ELR (cell line): ENCODE measurements around the gene FAXDC2.
A peak's percentile ranks its signal among the peaks of the same experiment; 100 is the strongest.
"Not testable (repeated sequence)": the region's sequence is repeated elsewhere in the genome, so short reads cannot be mapped to it uniquely, and the experiment has no call there.

Experiments
- DNase-seq: peaks from one replicate; pipeline ENCODE4 v3.0.0-alpha.2; 2015; ENCODE audit warnings: low read depth

The FAXDC2 gene

DNA sequence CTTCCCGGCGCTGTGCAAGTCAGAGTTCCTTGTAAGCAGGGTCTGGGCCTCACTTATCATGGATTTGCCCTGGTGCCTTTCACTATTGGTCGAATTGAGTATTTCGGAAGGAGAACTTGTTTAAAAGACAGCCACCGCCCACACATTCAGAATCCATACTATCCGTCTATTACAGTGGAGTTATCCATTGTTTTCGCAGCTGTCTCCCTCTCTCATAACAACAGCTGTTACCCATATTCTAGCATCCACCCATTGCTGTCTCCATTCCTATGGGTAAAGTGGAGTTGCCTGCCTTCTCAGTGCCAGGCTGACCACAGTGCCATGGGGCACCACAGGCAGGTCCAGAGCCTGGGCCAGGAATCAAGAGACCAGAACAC is 20.2 kb downstream of the FAXDC2 start:
- no peak for DNase-seq

GRCh38 chr5:154829589-154830218 is 20.7 kb downstream of the FAXDC2 start:
- DNase-seq = peak; percentile 61

DNA sequence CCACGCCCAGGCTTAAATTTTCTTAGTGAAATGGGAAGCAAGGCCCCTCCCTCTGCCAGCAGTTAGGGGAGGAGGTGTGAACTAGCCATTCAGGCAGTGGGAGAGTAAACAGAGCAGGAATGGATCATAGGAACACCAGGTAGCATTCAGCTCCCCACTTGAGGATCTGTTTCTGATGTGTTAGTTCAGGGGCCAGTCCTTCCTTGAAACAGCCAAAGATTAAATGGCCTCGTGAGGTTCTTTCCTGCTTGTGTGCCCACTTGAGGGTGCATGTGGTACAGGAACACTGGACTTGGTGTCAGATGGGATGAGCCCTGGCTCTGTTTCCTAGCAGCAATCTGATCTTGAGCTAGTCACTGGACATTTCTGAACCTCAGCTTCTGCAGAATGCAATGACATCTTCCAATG is 21.2 kb downstream of the FAXDC2 start:
- no peak for DNase-seq

DNA sequence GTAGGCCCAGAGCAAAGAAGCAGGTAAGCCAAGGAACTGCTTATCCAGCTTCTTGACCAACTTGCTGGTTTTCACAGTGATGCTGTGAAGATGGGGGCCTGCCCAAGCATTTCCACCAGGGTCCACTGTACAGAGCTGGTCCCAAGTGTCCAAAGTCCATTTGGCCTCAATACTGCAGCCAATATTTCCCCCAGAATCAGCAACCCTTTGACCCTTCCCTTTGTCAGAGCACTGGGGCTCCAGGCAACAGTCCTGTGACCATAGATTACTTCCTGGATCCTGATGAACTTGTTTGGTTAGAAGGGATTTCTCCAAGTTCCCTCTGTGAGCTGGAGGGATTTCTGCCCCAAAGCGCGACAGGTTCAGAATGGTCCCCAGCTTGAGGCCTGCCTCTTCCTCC is 26.3 kb downstream of the FAXDC2 start:
- no peak for DNase-seq

- DNase-seq = no peak
Measured at GRCh38 chr5:154823605-154824004, 26.8 kb downstream of the FAXDC2 start.

- DNase-seq = not testable (repeated sequence)
Measured at GRCh38 chr5:154822896-154823295, 27.5 kb downstream of the FAXDC2 start.

GRCh38 chr5:154820383-154820782 is 30.0 kb downstream of the FAXDC2 start:
- no peak for DNase-seq

GRCh38 chr5:154819546-154819945 is 30.9 kb downstream of the FAXDC2 start:
- DNase-seq = no peak

DNA sequence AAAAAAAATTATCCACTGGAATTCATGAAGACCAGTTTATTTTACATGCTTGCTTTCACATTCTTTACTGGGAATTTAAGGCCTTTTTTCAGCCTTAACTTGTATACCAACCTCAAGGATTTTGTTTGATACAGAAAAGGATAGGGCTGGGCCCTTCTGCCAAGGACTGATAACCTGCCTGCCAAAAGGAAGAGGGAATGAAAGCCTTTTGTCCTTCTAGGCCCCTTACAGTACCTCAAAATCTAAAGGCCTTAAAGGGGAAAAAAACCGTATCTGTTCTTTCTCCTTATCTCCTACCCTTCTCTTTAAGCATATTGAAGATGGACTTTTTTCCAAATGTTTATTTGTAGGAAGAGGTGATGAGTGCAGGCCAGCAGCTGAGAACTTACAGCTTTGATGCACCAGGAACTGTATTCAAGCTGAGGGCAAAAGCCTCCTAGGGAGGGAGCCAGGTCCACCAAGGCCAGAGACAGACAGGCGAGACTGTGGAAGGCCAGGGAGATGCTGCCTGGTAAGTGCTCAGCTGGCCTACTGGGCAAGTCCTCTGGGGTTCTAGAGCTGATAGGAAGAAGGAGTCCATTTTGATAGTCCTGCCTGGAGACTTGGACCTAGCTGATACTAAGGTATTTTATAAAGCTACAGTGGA is 31.8 kb downstream of the FAXDC2 start:
- DNase-seq = no peak

DNA sequence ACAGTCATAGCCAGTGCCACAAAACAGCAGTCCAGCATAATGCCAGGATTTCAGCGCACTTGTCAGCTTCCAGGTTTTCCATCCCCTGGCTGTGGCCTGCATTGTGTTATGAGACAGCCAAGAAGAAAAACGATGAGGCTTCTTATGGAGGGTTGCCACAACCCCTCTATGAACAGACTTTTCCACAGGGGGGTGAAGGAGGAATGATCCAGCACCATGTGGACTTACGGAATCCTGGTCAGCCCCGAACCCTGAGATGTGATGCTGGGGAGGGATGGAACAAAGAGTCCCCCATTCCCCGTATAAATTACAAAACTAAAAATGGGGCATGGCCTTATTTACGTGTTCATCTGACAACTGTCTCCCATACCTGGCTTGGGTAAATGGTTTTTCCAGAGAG is 32.6 kb downstream of the FAXDC2 start:
- no peak for DNase-seq

DNA sequence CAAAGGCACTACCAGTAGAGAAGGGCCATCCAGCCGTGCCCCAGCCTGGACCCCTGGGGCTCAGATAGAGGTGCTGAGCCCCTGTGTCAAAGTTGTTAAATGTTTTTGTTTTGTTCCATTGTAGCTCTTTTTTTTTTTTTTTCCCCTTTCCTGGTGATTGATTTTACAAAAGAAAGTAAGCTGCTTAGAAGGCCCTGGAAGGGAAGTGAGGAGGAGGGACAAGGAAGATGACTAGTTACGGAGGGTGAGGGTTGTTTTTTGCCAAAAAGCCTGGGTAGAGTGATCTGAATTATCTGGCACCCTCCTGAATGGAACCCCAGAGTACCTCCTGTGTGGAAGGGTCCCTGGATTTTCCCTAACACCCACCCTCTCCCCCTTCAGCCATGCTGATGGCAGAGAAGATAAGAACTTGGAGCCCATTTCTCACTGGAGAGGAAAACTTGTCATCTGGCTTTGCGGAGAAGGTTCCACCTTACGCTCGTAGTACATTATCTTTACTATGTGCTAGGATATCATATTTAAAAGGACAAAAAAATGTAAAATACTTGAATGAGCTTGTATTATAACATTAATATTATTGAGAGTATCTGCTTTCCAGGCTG is 33.4 kb downstream of the FAXDC2 start:
- DNase-seq = no peak

- no peak for DNase-seq
Measured at GRCh38 chr5:154815684-154816247, 34.6 kb downstream of the FAXDC2 start.

- no peak for DNase-seq
Measured at GRCh38 chr5:154815025-154815424, 35.4 kb downstream of the FAXDC2 start.

GRCh38 chr5:154813736-154814135 is 36.7 kb downstream of the FAXDC2 start:
- DNase-seq = no peak

DNA sequence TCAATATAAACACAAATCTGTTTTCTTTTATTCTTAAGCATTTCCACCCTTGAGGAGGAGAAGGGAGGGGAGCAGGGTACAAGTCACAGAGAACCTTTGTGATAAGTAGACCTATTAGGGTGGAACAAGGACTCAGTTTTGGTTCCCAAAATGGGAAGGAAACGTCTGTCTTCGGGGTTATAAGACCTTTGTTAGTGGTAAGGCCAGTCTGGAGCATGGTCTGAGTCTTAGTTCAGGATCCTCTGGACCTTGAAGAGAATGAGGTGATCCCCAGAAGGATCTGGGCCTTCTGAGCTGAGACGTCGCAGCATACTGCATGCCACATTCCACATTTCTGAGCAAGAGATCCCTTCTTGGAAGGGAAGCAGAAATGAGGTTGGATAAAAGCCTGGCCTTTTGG is 37.2 kb downstream of the FAXDC2 start:
- no peak for DNase-seq

GRCh38 chr5:154811653-154812465 is 38.5 kb downstream of the FAXDC2 start:
- DNase-seq = peak; percentile 71

GRCh38 chr5:154811239-154811638 is 39.2 kb downstream of the FAXDC2 start:
- DNase-seq = no peak

DNA sequence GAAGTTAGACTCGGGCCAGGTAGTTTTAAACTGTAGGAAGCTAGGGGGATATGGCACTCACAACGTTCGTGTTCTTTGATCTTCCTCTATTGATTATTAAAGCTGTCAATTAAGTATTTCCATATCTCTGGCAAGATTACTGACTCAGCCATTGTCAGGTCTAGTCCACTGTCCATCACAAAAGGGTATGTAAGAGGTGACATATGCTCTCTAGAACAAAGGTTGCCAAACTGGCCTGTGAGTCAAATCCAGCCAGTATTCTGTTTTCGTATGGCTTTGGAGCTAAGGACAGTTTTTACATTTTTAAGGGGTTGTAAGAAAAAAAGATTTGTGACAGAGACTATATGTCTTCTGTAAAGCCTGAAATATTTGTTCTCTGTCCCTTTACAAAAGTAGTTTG is 44.2 kb downstream of the FAXDC2 start:
- no peak for DNase-seq

GRCh38 chr5:154802050-154802449 is 48.4 kb downstream of the FAXDC2 start:
- DNase-seq = no peak

DNA sequence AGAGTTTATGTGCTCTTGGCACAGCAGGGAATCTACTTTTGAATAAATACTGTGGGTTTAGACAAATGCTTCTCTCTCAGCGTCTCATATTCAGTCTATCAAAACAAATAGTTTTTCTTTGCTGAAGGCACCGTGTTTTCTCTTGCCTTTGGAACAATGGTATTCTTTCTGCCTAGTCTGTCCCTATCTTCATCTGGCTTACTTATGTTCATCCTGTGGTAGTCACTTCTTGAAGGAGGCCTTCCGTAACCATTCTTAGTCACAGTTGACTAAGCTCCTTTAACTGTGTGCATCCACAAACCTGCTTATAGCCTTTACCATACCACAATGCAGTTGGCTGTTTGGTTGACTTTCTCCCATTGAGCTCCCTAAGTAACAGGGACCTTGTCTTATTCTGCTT is 49.3 kb downstream of the FAXDC2 start:
- peak; percentile 83 for DNase-seq

- no peak for DNase-seq
Measured at GRCh38 chr5:154800582-154800981, 49.8 kb downstream of the FAXDC2 start.

DNA sequence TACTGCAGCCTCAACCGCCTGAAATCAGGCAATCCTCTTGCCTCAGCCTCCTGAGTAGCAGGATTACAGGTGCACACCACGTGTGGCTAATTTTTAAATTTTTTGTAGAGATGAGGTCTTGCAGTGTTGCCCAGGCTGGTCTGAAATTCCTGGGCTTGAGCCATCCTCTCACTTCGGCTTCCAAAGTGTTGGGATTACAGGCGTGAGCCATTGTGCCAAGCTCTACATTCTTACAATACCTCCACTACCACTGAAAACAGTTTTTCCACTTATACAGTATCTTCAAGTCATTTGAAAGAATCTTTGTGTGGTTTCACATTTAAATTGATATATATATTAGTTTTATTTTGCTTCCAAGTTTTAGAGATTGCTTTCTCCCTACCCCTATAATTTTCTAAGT is 52.6 kb downstream of the FAXDC2 start:
- DNase-seq = no peak

DNA sequence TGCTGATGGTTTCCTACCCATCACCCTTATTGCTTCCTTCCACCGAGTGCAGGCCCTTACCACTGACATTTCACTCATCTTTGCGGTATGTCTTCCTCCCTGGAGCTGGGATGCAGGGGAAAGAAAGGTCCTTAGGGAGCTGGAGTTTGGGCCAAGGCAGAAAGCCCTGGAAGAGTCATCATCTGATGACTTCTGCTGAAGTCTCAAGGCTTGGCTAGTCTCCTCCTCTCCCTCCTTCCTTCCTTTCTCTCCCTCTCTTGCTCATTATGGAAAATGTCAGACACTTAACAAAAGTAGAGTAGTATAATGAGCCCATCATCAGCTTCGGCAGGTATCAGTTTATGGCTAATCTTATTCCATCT is 55.2 kb downstream of the FAXDC2 start:
- DNase-seq = no peak
